HFFc6 (cell line): ENCODE measurements around the gene LEMD3. TPM values are rescaled to one million over a fixed set of nuclear protein-coding genes. Genes with fewer than 3 reads are reported as not detected.

Experiments
- DNase-seq: peaks from one replicate; pipeline ENCODE4 v3.0.0-alpha.2; 2018
- H3K27ac Mint-ChIP-seq: 2 replicates; pipeline ENCODE4 v1.8.0; 2020; ENCODE audit warnings: mild to moderate bottlenecking, mixed read lengths
- H3K27me3 Mint-ChIP-seq: 2 replicates; pipeline ENCODE4 v1.8.0; 2021; ENCODE audit warnings: mild to moderate bottlenecking, moderate library complexity, mixed read lengths; ENCODE audit not compliant: insufficient read depth
- H3K36me3 Mint-ChIP-seq: 2 replicates; pipeline ENCODE4 v1.8.0; 2021; ENCODE audit warnings: low read depth, mixed read lengths
- H3K4me1 Mint-ChIP-seq: 2 replicates; pipeline ENCODE4 v1.8.0; 2020; ENCODE audit warnings: low read depth, mixed read lengths
- H3K4me3 Mint-ChIP-seq: 2 replicates; pipeline ENCODE4 v1.8.0; 2020; ENCODE audit warnings: mild to moderate bottlenecking, moderate library complexity, mixed read lengths
- H3K9me3 Mint-ChIP-seq: 2 replicates; pipeline ENCODE4 v1.8.0; 2020; ENCODE audit warnings: mild to moderate bottlenecking, mixed read lengths
- CTCF ChIP-seq: fragments of 200-600 bp; sonication (generic); IDR thresholded peaks from 2 replicates; pipeline ENCODE4 v1.5.0; 2021; ENCODE audit warnings: antibody characterized with exemption, mild to moderate bottlenecking
- total RNA-seq, 6 experiments: library from RNA; stranded (reverse); fragmentation: NEBNext Ultra II Directional; extraction: Animal tissue kit (Norgen Biotek cat#: 25700); gene quantifications; 2 replicates in 1 of 6; 3 replicates in 5 of 6; pipeline ENCODE4 v1.2.3, GENCODE V29; 2021

Gene LEMD3
- total RNA-seq, 6 experiments from 2014 or later, result 16.7 to 21.5 (median 17.8) TPM

GRCh38 chr12:65182012-65182739, 12.8 kb downstream of the LEMD3 start:
- no peaks in the 10 kb centered on the region for H3K9me3 Mint-ChIP-seq
- no peak overlapping the region for H3K27ac Mint-ChIP-seq
- peaks cover 9% of the 10 kb centered on the region; the same call in 1 of the 2 replicates for H3K36me3 Mint-ChIP-seq
- no peak overlapping the region for H3K4me3 Mint-ChIP-seq
- no peak for DNase-seq
- TF ChIP-seq CTCF, result no peak
- H3K27me3 Mint-ChIP-seq, result no peaks in the 10 kb centered on the region
- peaks cover 17% of the 10 kb centered on the region for H3K4me1 Mint-ChIP-seq

- peaks cover 9% of the 10 kb centered on the region; the same call in 1 of the 2 replicates for H3K36me3 Mint-ChIP-seq
- H3K27me3 Mint-ChIP-seq, result no peaks in the 10 kb centered on the region
- H3K9me3 Mint-ChIP-seq, result no peaks in the 10 kb centered on the region
- no peak for TF ChIP-seq CTCF
- H3K4me3 Mint-ChIP-seq, result no peak overlapping the region
- no peak for DNase-seq
- H3K27ac Mint-ChIP-seq, result no peak overlapping the region
- H3K4me1 Mint-ChIP-seq, result peaks cover 17% of the 10 kb centered on the region
Observed at GRCh38 chr12:65184176-65184857, 14.9 kb downstream of the LEMD3 start.

GRCh38 chr12:65184858-65185229, 15.5 kb downstream of the LEMD3 start:
- Mint-ChIP-seq H3K4me1 (peaks cover 17% of the 10 kb centered on the region), H3K4me3 (no peak overlapping the region), H3K27me3 (no peaks in the 10 kb centered on the region), H3K36me3 (peaks cover 9% of the 10 kb centered on the region; the same call in 1 of the 2 replicates), H3K9me3 (no peaks in the 10 kb centered on the region), H3K27ac (no peak overlapping the region)
- TF ChIP-seq CTCF, result no peak
- DNase-seq, result no peak

- Mint-ChIP-seq H3K4me3 (no peak overlapping the region), H3K36me3 (peaks cover 9% of the 10 kb centered on the region; the same call in 1 of the 2 replicates), H3K27me3 (no peaks in the 10 kb centered on the region), H3K4me1 (peaks cover 17% of the 10 kb centered on the region; the same call in 1 of the 2 replicates), H3K9me3 (no peaks in the 10 kb centered on the region), H3K27ac (no peak overlapping the region)
- TF ChIP-seq CTCF, result no peak
- no peak for DNase-seq
Observed at GRCh38 chr12:65187665-65188064, 18.3 kb downstream of the LEMD3 start.

GRCh38 chr12:65188179-65188701, 18.9 kb downstream of the LEMD3 start:
- no peak for TF ChIP-seq CTCF
- peaks cover 14% of the 10 kb centered on the region; the same call in 1 of the 2 replicates for H3K36me3 Mint-ChIP-seq
- no peaks in the 10 kb centered on the region for H3K27me3 Mint-ChIP-seq
- H3K4me3 Mint-ChIP-seq, result no peak overlapping the region
- DNase-seq, result no peak
- H3K27ac Mint-ChIP-seq, result no peak overlapping the region
- H3K4me1 Mint-ChIP-seq, result peaks cover 22% of the 10 kb centered on the region; the same call in 1 of the 2 replicates
- H3K9me3 Mint-ChIP-seq, result no peaks in the 10 kb centered on the region
